Dermis microvascular lymphatic vessel endothelial cell (primary cell): Measurements from ENCODE around the gene COL5A3. TPM values are rescaled to one million over a fixed set of nuclear protein-coding genes. Genes with fewer than 3 reads are reported as not detected.
A peak's percentile ranks its signal among the peaks of the same experiment; 100 is the strongest.
"Not testable (repeated sequence)": the region's sequence is repeated elsewhere in the genome, so short reads cannot be mapped to it uniquely, and the experiment has no call there.

ENCODE experiments used
- DNase-seq, 2 donors: peaks; one replicate each; pipeline versions ENCODE4 v3.0.0 to v3.0.0-alpha.2; 2010; ENCODE audit warnings: low read depth in 2 of 2
- total RNA-seq: library from RNA; depleted of rRNA; stranded (reverse); fragments of >200 nt; gene quantifications from 2 replicates; pipeline ENCODE4 v1.2.1, GENCODE V29; 2014

COL5A3 gene
- total RNA-seq, 1 donor from 2014 or later, result 0.13 TPM

DNA sequence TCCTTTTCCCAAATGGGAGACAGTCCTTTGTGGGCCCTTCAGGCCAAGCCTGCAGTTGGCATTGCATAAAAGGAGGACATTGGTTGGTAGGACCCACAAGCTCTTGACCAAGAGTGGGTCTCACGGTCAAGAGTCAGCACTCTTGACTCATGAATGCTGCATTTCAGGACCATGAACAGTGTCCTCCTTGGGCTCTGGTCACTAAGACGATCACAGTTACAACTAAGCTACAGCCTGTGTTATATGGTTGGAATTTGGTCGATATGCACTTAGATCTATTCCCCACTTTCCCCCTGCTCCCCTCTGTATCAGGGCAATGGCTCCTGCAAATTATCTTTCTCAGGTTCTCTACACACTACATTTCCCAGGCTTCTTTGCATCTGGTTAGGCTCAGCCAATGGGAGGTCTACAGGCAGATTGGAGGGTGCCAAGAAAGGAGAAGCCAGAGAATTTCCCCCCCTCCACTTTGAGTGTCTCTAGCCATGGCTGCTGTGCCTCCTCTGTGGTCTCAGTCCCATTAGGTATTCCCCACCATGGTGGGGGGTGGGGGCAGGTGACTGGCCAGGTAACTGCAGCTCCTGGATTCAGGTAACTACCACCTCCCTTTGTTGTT lies 70.9 kb downstream of the COL5A3 start:
- peak in 1 of 2 donors; percentile 9 for DNase-seq

DNA sequence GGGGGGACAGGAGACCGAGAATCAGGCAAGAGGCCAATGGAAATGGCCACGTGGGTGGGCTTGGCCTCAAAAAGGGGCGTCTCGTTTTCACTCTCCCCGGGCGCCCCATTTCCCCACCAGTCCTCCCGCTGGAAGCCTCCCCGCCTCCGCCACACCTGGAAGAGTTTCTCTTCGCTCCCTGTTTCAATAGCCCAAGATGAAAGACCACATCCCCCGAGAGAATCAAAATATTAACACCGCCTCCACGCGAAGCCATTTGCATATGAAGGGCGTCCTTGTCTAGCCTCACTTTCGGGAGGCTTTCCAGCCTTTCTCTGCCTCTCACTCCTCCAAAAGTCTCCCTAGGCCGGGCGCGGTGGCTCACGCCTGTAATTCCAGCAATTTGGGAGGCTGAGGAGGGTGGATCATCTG lies 73.3 kb downstream of the COL5A3 start:
- no peak for DNase-seq

DNA sequence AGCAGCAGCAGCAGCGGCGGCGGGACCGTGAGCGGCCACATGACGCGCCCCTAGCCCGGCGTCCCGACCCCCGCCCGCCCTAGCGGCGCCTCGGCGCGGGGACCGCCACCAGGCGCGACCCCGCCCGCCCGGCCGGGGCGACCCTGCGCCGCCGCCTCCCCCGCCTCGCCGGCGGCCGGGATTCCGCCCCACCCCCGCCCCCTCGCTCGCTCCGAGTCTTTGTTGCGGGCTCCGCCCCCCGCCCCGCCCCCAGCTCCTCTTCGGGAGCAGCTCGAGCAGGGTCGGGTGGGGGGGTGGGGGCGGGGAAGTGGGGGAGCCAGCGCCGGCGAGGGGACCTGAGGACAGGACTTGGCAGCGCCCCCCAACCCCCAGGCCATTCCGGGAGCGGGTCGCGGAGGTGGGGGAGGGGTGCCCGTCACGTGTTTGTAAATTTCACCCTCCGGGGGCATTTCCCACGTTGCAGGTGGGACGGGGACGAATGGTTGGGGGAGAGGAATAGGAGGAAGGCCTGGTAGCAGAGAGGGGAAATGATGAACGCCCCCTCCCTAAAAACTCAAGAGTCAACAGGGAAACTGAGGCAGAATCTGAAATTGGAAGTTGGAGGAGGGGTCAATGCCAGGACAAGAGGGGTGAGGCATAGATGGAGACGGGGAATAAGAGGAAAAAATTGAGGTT lies 73.8 kb downstream of the COL5A3 start, which contains the start of gene OLFM2:
Gene OLFM2 (minus strand): TSS at position 190 of the 675 bp plus-strand sequence. CDS start 149 bp downstream, at position 41.
- no peak for DNase-seq

DNA sequence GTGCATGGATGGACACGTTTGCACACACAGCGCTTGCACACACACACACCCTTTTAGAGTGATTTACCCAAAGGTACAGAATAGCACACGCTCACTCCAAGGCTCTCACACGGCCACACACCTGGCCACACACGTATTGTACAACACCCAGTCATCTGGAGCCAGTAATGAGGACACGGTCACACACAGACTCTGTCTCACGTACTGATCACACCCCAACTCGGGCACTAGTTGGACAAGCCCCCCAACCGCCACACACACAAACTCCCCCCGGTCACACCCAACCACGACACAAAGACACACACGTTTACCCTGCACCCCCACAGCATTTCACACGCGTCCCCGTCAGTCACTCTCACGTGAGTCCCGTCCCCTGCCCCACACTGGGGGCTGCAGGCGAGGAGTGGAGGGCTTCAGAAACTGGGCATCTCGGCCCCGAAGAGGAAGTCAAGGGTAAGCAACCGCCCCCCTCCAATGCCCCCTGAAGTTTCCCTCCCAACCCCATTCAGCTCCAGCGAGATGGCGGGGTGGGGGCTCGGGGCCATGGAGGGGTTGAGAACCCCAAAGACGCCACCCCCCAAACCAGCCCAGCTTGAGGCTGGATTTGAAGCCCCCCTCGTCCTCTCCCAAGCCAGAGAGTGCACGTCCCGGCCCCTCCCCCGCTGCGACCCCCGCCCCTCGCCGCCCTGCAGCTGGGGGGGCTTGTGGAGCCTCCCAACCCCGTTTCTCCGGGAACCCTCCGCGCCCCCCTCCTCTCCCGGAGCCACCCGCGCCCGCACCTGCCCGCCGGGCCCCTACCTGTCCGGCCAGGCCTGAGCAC lies 74.6 kb downstream of the COL5A3 start:
- no peak for DNase-seq

GRCh38 chr19:9934132-9934950 lies 76.0 kb downstream of the COL5A3 start:
- DNase-seq, result peak; percentile 12 to 65

DNA sequence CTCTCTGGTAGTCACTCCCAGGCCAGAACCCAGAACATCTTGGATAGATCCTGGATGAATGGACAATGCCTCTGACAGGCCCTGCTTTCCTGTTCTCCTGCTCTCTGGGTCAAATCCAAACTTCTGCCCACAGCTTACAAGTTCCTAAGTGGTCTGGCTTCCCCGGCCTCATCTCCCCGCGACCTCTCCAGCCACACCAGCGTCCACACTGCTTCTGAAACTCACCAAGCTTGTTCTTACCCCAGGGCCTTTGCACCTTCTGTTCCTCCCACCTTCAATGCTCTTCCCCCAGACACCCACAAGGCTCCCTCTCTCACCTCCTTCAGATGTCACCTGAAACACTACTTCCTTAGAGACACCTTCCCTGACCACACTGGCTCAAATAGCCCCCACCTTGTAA lies 77.5 kb downstream of the COL5A3 start:
- DNase-seq, result no peak

- DNase-seq, result no peak
Measured at GRCh38 chr19:9931629-9932028, 78.7 kb downstream of the COL5A3 start.

DNA sequence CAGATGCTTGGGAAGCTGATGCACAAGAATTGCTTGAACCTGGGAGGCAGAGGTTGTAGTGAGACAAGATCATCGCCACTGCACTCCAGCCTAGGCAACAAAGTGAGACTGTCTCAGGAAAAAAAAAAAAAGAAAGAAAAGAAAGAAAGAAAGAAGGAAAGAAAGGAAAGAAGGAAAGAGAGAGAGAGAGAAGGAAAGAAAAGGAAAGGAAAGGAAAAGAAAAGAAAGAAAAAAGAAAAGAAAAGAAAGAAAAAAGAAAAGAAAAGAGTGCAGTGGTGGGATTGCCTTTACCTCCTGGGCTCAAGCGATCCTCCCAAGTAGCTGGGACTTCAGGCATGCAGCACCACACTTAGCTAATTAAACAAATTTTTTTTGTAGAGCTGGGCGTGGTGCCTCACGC lies 86.9 kb downstream of the COL5A3 start:
- no peak for DNase-seq

- DNase-seq, result not testable (repeated sequence)
Measured at GRCh38 chr19:9922782-9923379, 87.4 kb downstream of the COL5A3 start.

GRCh38 chr19:9917321-9917720 lies 93.0 kb downstream of the COL5A3 start:
- peak; percentile 28 to 61 for DNase-seq

- DNase-seq, result no peak
Measured at GRCh38 chr19:9916719-9917118, 93.6 kb downstream of the COL5A3 start.

DNA sequence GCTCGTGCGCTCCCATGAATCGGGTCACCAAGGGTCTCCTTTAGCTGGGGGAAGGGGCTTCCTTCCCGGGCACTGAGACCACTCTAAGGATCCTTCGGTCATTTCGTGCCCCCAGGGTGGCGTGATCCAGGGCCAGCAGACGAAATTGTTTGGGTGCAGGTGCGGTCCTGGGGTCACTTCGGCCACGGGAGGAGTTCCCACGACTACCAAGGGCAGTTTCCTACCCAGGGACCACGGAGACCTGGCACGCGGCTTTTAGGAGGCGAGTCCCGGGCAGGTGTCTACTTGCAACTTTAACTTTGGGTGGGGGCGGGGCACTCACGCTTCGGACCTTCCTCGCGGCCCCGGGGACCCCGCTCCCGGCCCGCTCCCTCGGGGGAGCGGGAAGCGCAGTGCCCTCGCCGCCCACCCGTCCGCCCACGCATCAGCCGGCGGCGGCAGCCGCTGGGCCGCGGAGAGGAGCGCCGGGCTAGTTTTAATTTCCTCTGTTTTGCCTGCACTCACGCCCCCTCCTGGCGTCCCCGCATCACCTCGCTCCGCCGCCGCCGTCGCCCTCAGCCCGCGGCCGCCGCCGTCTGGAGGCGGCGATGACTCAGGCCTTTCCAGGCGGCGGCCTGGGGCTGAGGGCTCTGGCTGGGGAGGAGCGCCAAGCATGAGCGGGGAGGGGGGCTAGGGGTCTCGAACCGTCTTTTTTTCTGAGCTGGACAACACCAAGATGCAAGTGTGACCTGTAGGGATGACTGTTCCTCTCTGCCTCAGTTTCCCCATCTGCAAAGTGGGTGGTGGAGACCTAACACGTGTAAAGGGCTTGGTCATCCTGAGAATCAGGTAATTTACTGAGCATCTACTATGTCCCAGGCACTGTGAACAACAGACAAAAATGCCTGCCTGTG lies 95.7 kb downstream of the COL5A3 start:
- DNase-seq, result peak; percentile 12 to 82

DNA sequence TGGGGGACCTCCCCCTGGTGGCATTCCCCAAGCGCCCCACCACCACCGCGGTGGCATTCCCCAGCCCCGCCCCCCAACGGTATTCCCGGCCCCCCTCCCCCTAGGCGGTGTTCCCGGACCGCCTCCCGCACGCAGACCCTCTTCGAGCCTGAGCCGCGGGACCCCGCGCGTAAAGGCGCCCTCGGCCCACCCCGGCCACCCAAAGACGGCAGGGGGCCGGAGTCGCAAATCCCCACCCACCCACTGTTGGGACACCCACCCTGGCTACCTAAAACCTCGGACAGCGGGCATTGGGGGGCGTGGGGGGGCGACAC lies 96.3 kb downstream of the COL5A3 start:
- no peak for DNase-seq

GRCh38 chr19:9913237-9914000 lies 96.9 kb downstream of the COL5A3 start:
- peak in 1 of 2 donors; percentile 31 for DNase-seq

GRCh38 chr19:9912551-9913236 lies 97.6 kb downstream of the COL5A3 start:
- no peak for DNase-seq

DNA sequence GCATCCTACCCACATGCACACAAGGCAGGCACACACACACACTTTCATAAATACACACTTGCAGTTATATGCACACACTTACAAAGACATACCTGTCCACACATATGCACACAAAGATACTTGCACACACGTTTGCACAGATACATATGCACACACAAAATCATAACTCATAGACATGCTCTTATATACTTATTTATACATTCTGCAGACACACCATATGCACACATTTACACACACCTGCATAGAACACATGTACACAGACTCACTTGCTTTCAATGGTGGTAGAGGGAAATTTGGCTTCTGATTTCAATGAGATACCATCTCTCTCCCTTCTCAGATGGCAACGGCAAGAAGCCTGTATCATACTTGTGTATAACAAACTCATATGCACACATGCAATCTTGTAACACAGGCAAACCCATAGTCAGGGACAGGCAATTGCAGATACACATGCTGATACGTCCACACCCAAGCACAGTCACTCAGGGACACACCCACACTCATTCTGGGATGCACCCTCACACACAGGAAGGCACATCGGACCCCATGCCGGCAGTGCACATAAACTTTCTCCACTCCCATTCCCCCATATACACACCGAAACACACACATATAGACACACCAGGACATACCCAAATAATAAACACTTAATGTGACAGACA lies 98.6 kb downstream of the COL5A3 start:
- no peak for DNase-seq

DNA sequence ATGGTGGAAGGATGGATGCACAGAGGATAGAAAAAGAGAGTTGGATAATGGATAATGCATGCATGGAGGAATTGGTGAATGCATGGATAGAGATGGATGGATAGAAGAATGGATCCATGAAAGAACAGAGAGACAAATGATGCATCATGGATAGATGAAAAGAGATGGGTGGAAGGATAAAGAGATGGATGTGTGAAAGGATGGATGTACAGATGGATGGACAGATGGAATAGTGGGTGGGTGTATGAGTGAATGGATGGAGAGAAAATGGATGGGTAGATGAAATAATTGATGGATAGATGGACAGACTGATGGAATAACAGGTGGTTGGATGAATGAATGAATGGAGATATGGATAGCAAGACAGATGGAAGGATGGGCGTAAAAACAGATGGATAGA lies 99.7 kb downstream of the COL5A3 start:
- no peak for DNase-seq
